ENCODE measurements around the gene ZFYVE16. TPM values are rescaled to one million over a fixed set of nuclear protein-coding genes. Genes with fewer than 3 reads are reported as not detected.

Gene ZFYVE16
- total and polyA plus RNA-seq, 2 of the 4 experiments (the other 2 are of a cell fraction) = 5.3 to 11.1 TPM

- Histone ChIP-seq H3K9me1 (ENCODE audit: insufficient read depth, low read length) (no peaks in the 10 kb centered on the region), H4K8ac (ENCODE audit: low read depth in 2 of 2, low read length in 2 of 2) (no peak overlapping the region), H3K4ac (ENCODE audit: low read depth, low read length) (no peak overlapping the region), H3K27ac (ENCODE audit: insufficient read depth, low read length) (no peak overlapping the region), H2AK9ac (replicated peaks; ENCODE audit: low read depth, low read length, poor library complexity) (no peak overlapping the region), H3K14ac (replicated peaks; ENCODE audit: low read depth, low read length) (no peak overlapping the region), H3K4me2 (ENCODE audit: low read depth, low read length) (no peak overlapping the region), H3K9ac (ENCODE audit: low read depth, low read length) (no peak overlapping the region), H2BK120ac (ENCODE audit: low read depth, low read length) (no peak overlapping the region), H3K18ac (ENCODE audit: low read depth, low read length) (no peak overlapping the region), H3K79me1 (ENCODE audit: low read depth in 1 of 2, low read length in 2 of 2) (no peaks in the 10 kb centered on the region), H3K4me1 (ENCODE audit: control insufficient read depth, insufficient read depth, low read length) (no peaks in the 10 kb centered on the region), H3K27me3 (ENCODE audit: control insufficient read depth, insufficient read depth, low read length) (no peaks in the 10 kb centered on the region), H3K56ac (ENCODE audit: extremely low read depth, insufficient read depth, low read length) (no peak overlapping the region), H3K36me3 (ENCODE audit: control insufficient read depth, insufficient read depth, low read length) (no peaks in the 10 kb centered on the region), H4K5ac (ENCODE audit: low read depth, low read length) (no peak overlapping the region), H2BK15ac (ENCODE audit: low read depth, low read length) (no peak overlapping the region), H4K91ac (ENCODE audit: insufficient read depth, low read depth, low read length) (no peak overlapping the region), H3K9me3 (ENCODE audit: control insufficient read depth, insufficient read depth, low read length) (no peaks in the 10 kb centered on the region), H2BK5ac (ENCODE audit: low read depth, low read length, poor library complexity, severe bottlenecking) (no peak overlapping the region), H4K20me1 (ENCODE audit: insufficient read depth, low read length) (no peaks in the 10 kb centered on the region), H3K23ac (ENCODE audit: low read depth, low read length) (no peak overlapping the region), H2AK5ac (ENCODE audit: low read depth, low read length) (no peak overlapping the region), H2AFZ (replicated peaks; ENCODE audit: low read length, poor library complexity) (no peak overlapping the region), H2BK20ac (ENCODE audit: low read depth, low read length) (no peak overlapping the region), H3K4me3 (ENCODE audit: insufficient read depth, low read depth, low read length) (no peak overlapping the region)
- DNase-seq (no peak), ATAC-seq (ENCODE audit: low read depth) (no peak)
- no TSS peak for BruUV-seq (replicated peaks)
- dilution Hi-C loops (cut with HindIII; ENCODE audit: low sequenced_read_pairs, unreplicated experiment) (no loop called here), intact Hi-C loops (cut with micrococcal nuclease) (no loop called here), in situ Hi-C loops (cut with MboI; ENCODE audit: low sequenced_read_pairs) (no loop called here)
- ChIA-PET POLR2A (ENCODE audit: unreplicated experiment) (no interaction called here), CTCF (no interaction called here)
- no CpG with 5 or more reads among the region's 1 CpG for WGBS, 2 experiments (ENCODE audit: extremely low coverage in 2 of 2, insufficient read length in 1 of 2)
- no peak for TF ChIP-seq RFX5 (IDR thresholded peaks at IDR 0.05; ENCODE audit: low read depth, low read length)
- no peak for TF ChIP-seq RAD21 (IDR thresholded peaks at IDR 0.05; ENCODE audit: low read length)
- TF ChIP-seq, protein P1, sequence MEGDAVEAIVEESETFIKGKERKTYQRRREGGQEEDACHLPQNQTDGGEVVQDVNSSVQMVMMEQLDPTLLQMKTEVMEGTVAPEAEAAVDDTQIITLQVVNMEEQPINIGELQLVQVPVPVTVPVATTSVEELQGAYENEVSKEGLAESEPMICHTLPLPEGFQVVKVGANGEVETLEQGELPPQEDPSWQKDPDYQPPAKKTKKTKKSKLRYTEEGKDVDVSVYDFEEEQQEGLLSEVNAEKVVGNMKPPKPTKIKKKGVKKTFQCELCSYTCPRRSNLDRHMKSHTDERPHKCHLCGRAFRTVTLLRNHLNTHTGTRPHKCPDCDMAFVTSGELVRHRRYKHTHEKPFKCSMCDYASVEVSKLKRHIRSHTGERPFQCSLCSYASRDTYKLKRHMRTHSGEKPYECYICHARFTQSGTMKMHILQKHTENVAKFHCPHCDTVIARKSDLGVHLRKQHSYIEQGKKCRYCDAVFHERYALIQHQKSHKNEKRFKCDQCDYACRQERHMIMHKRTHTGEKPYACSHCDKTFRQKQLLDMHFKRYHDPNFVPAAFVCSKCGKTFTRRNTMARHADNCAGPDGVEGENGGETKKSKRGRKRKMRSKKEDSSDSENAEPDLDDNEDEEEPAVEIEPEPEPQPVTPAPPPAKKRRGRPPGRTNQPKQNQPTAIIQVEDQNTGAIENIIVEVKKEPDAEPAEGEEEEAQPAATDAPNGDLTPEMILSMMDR (conservative IDR thresholded peaks at IDR 0.05; ENCODE audit: low read depth, low read length) = no peak
- TF ChIP-seq POLR2A (IDR thresholded peaks at IDR 0.05; ENCODE audit: low read depth, low read length) = no peak
- TF ChIP-seq, protein P2, sequence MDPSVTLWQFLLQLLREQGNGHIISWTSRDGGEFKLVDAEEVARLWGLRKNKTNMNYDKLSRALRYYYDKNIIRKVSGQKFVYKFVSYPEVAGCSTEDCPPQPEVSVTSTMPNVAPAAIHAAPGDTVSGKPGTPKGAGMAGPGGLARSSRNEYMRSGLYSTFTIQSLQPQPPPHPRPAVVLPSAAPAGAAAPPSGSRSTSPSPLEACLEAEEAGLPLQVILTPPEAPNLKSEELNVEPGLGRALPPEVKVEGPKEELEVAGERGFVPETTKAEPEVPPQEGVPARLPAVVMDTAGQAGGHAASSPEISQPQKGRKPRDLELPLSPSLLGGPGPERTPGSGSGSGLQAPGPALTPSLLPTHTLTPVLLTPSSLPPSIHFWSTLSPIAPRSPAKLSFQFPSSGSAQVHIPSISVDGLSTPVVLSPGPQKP (IDR thresholded peaks at IDR 0.05; ENCODE audit: borderline replicate concordance, low read depth, low read length) = no peak
- no peak for TF ChIP-seq BHLHE40 (IDR thresholded peaks at IDR 0.05; ENCODE audit: low read depth, low read length)
- no peak for TF ChIP-seq SMC3 (IDR thresholded peaks at IDR 0.05; ENCODE audit: low read depth, low read length)
- TF ChIP-seq NFE2L2 (IDR thresholded peaks at IDR 0.05; ENCODE audit: low read depth, low read length) = no peak
- no peak for TF ChIP-seq CHD1 (IDR thresholded peaks at IDR 0.05; ENCODE audit: low read depth, low read length)
- no peak for TF ChIP-seq MAZ (IDR thresholded peaks at IDR 0.05; ENCODE audit: borderline replicate concordance, low read depth, low read length)
These were observed 95.8 kb downstream of the ZFYVE16 start for GRCh38 chr5:80503641-80504040.
